GM15510 (cell line): Measurements from ENCODE around the gene HSPA4.

Experiments
- POLR2A ChIP-seq: IDR thresholded peaks from 3 replicates; pipeline ENCODE4 v1.6.1; 2011; ENCODE audit warnings: borderline replicate concordance; ENCODE audit not compliant: insufficient read length; ENCODE audit errors: extremely low read depth

HSPA4 gene

DNA sequence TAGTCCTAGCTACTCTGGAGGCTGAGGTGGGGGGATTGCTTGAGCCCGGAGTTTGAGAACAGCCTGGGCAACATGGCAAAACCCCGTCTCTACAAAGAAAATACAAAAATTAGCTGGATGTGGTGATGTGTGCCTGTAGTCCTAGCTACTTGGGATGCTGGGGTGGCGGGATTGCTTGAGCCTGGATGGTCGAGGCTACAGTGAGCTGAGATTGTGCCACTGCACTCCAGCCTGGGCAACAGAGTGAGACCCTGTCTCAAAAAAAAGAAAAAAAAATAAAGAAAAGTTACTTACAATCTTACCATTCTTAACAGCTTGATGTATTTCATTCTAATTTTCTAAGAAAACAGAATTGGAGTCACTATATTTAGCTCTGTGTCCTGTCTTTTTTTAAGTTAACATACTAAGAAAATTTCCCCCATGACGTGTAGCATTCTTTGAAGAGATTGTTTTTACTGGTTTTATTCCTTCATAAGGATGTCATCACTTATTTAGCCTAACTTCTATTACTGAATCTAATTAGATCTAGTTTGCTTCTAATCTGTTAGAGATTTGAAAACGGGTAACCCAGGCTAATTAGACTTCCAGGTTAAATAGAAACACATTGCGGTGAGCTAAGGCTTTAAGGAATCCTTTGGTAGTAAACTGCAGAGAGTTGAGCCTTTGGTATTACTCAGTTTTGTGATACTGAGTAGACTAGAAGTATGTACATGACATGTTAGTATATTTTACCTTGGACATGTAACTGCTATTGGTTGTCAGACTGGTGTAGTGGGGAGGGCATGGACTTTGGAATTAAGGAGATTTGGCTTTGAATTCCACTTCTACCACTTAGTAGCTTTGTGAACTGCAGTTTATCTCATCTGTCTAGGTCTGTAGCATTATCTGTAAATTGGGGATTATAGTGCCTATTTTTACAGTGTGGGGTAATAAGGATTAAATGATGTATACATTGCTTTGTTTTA lies 24.0 kb downstream of the HSPA4 start:
- TF ChIP-seq POLR2A = no peak

DNA sequence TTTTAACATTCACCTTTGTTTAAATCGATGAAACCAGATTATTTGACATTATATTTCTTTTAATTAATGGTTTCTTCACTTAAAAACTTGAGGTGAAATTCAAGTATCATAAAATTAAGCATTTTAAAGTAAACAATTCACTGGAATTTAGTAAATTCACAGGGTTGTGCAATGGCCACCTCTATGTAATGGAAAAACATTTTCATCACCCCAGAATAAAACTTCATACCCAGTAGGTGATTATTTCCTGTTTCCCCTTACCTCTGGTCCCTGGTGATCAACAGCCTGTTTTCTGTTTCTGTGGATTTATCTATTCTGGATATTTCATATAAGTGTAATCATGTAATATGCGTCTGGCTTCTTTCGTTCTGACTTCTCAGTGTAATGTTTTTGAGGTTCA lies 27.2 kb downstream of the HSPA4 start:
- no peak for TF ChIP-seq POLR2A

DNA sequence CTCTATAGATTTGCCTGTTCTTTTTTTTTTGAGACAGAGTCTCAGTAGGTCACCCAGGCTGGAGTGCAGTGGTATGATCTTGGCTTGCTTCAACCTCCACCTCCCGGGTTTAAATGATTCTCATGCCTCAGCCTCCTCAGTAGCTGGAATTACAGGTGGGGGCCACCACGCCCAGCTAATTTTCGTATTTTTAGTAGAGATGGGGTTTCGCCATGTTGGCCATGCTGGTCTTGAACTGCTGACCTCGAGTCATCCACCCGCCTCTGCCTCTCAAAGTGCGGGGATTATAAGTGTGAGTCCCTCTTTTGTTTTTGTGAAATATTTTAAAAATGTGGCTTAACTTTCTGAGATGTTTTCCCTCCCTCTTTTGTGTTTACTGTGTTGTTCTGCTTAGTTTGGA lies 29.2 kb downstream of the HSPA4 start:
- TF ChIP-seq POLR2A = no peak

- TF ChIP-seq POLR2A = no peak
Observed at GRCh38 chr5:133081703-133082102, 29.9 kb downstream of the HSPA4 start.

GRCh38 chr5:133082128-133082527 lies 30.3 kb downstream of the HSPA4 start:
- no peak for TF ChIP-seq POLR2A

GRCh38 chr5:133083901-133084300 lies 32.1 kb downstream of the HSPA4 start:
- no peak for TF ChIP-seq POLR2A

- no peak for TF ChIP-seq POLR2A
Observed at GRCh38 chr5:133086366-133086875, 34.6 kb downstream of the HSPA4 start.

- no peak for TF ChIP-seq POLR2A
Observed at GRCh38 chr5:133088064-133088463, 36.3 kb downstream of the HSPA4 start.

DNA sequence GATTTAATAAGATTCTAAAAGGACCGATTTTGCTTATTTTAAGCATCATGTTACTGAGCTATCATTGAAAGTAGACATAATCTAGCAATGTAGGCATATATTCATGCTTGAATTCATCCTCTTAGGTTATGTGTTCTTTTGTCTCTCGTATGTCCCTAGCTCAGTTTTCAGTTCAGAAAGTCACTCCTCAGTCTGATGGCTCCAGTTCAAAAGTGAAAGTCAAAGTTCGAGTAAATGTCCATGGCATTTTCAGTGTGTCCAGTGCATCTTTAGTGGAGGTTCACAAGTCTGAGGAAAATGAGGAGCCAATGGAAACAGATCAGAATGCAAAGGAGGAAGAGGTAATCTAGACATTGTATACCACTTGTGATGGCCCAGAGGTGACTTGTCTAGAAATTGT lies 39.2 kb downstream of the HSPA4 start:
- no peak for TF ChIP-seq POLR2A

DNA sequence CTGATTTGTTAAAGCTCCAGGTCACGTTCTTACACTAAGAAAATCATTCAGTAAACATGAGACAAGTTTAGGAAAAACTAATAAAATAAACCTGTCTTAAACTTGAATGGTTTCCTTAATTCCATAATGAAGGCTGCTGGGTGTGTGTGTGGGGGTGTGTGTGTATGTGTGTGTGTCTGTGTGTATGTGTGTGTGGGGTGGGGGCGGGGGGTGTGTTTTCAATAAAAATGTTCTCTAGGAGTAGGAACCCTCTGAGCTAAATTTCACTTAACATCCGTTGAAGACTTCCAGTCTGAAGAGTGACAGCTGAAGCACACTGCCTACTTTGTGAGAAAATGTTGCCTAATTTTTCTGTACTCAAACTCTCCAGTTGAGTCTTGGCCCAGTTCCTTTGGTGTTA lies 54.5 kb downstream of the HSPA4 start:
- TF ChIP-seq POLR2A = no peak

DNA sequence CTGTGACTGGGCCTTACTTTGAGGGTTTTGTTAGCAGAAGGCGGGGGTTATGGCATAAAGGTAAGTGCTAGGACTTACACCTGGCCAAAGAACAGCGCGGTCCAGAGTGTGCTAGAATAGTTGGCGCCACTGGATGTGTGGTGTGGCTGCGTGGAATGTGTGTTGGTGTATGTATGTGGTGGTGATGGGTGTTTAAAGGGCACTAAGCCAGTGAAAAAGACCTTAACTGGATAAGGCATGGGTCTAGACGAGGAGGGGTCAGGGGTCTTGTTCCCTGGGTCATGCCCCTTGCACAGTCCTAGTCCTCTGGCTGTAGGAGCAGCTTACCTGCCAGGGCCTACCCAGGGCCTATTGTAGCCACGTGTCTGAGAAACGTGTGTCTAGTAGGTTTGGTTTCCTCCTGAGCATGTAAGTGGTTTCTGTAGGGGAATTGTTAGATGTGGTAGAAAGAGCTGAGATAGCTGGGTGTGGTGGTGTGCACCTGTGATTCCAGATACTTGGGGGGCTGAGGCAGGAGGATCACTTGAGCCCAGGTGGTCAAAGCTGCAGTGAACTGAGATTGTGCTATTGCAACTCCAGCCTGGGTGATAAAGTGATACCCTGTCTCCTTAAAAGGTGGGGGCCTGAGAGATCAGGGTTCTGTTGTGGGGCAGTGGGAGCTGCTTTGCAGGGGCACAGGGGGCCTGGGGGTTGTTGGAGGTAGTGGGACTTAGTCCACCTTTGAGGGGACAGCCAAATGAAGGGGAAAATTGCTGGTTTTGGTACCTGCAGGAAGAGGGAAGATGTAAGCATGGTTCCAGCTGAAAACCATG lies 55.2 kb downstream of the HSPA4 start:
- TF ChIP-seq POLR2A = no peak

DNA sequence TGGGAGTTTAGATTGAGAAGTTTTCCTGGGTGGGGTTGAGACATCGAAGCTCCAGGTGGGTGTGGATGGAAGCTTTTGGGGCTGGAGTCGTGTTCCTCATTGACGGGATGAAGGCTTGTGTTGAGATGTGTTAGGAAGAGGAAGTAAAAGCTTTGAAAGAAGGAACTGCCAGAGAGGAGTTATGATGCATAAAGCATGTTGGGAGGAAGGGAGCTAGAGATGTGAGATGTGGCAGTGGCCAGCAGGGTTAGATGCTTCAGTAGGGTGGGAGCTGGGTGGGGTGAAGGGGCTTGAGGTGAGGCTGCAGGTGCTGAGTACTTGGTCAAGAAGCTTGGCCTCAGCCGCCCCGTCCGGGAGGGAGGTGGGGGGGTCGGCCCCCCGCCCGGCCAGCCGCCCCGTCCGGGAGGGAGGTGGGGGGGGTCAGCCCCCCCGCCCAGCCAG lies 56.7 kb downstream of the HSPA4 start:
- TF ChIP-seq POLR2A = no peak

DNA sequence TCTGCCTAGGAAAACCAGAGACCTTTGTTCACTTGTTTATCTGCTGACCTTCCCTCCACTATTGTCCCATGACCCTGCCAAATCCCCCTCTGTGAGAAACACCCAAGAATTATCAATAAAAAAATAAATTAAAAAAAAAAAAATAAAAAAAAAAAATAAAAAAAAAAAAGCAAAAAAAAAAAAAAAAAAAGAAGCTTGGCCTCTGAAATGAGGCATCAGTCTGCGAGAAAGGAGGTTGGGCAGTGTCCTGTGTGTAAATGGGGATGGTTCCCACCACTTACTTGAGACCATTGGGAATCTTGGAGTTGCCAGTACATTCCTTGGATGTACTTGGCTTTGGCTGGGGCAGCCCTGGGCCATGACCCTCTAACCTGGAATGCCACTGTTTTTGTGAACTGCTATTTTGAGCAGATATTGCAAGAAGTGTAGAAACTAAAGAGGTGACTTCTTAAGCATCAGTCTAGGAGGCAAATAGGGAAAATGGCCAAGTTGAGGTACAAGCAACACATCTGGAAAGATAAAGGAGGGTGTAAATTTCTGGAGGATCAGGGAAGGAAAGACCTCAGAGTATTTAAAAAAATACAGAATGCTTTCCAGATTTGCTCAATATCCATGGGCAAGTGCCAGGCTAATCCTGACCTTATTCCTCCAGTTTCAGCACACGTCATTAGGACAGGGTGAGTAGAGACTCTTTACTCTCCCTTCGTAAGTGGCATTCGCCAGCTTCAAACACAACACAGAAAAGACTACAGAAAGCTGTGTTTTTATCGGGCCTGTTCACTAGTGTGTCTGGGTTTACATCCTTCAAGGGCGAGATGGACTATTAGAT lies 58.1 kb downstream of the HSPA4 start:
- TF ChIP-seq POLR2A = no peak

DNA sequence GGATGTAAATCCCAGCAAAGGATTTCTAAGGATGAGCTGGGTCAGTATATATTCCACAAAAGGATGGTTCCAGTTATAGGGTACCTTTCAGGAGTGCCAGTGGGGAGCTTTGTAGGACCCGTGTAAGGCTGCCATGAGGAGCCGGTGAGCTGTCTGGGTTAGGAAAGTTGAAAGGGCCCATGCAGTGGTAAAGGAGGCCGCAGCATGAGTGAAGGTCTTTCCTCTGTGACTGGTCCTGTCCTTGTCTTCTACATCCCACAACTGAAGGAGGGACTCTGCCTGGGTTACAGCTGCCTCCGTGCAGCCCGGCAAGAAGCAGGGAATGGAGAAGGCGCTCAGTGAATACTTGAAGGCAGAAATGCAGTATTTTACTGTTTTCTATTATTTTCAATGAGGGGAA lies 58.9 kb downstream of the HSPA4 start:
- no peak for TF ChIP-seq POLR2A
